ENCODE measurements around the gene CLINT1.
"Not testable (repeated sequence)": the region's sequence is repeated elsewhere in the genome, so short reads cannot be mapped to it uniquely, and the experiment has no call there.

The CLINT1 gene

GRCh38 chr5:157858527-157859226 lies at the start of gene CLINT1:
Gene CLINT1 (minus strand): TSS chr5:157859145. CDS start chr5:157858970, 175 bp downstream.
- peak; percentile 94 for DNase-seq

- DNase-seq, result no peak
Measured at GRCh38 chr5:157908459-157908858, 49.5 kb upstream of the CLINT1 start.

GRCh38 chr5:157907479-157907878 lies 48.5 kb upstream of the CLINT1 start:
- no peak for DNase-seq

- DNase-seq, result no peak
Measured at GRCh38 chr5:157903117-157903450, 44.1 kb upstream of the CLINT1 start.

GRCh38 chr5:157902449-157903116 lies 43.6 kb upstream of the CLINT1 start:
- DNase-seq, result no peak

- no peak for DNase-seq
Measured at GRCh38 chr5:157900644-157901043, 41.7 kb upstream of the CLINT1 start.

- no peak for DNase-seq
Measured at GRCh38 chr5:157893611-157894010, 34.7 kb upstream of the CLINT1 start.

- no peak for DNase-seq
Measured at GRCh38 chr5:157892974-157893373, 34.0 kb upstream of the CLINT1 start.

GRCh38 chr5:157890836-157891597 lies 32.1 kb upstream of the CLINT1 start:
- DNase-seq, result no peak

GRCh38 chr5:157888814-157889532 lies 30.0 kb upstream of the CLINT1 start:
- no peak for DNase-seq

GRCh38 chr5:157886796-157887380 lies 27.9 kb upstream of the CLINT1 start:
- no peak for DNase-seq

- not testable (repeated sequence) for DNase-seq
Measured at GRCh38 chr5:157885051-157885450, 26.1 kb upstream of the CLINT1 start.

- not testable (repeated sequence) for DNase-seq
Measured at GRCh38 chr5:157881498-157881897, 22.6 kb upstream of the CLINT1 start.

- DNase-seq, result no peak
Measured at GRCh38 chr5:157877821-157878220, 18.9 kb upstream of the CLINT1 start.

- DNase-seq, result no peak
Measured at GRCh38 chr5:157874861-157875260, 15.9 kb upstream of the CLINT1 start.

- DNase-seq, result no peak
Measured at GRCh38 chr5:157870837-157871834, 12.2 kb upstream of the CLINT1 start.

GRCh38 chr5:157867751-157868387 lies 8.9 kb upstream of the CLINT1 start:
- no peak for DNase-seq

- no peak for DNase-seq
Measured at GRCh38 chr5:157866536-157866935, 7.6 kb upstream of the CLINT1 start.

GRCh38 chr5:157865781-157866180 lies 6.8 kb upstream of the CLINT1 start:
- no peak for DNase-seq

- no peak for DNase-seq
Measured at GRCh38 chr5:157864067-157864466, 5.1 kb upstream of the CLINT1 start.
